8988T (cell line): ENCODE data around the gene NOL6.
"Not testable (repeated sequence)": the region's sequence is repeated elsewhere in the genome, so short reads cannot be mapped to it uniquely, and the experiment has no call there.

ENCODE experiments used
- DNase-seq: peaks from one replicate; pipeline ENCODE4 v3.0.0; 2011

Gene NOL6

GRCh38 chr9:33469891-33470290 lies 3.8 kb downstream of the NOL6 start:
- no peak for DNase-seq

DNA sequence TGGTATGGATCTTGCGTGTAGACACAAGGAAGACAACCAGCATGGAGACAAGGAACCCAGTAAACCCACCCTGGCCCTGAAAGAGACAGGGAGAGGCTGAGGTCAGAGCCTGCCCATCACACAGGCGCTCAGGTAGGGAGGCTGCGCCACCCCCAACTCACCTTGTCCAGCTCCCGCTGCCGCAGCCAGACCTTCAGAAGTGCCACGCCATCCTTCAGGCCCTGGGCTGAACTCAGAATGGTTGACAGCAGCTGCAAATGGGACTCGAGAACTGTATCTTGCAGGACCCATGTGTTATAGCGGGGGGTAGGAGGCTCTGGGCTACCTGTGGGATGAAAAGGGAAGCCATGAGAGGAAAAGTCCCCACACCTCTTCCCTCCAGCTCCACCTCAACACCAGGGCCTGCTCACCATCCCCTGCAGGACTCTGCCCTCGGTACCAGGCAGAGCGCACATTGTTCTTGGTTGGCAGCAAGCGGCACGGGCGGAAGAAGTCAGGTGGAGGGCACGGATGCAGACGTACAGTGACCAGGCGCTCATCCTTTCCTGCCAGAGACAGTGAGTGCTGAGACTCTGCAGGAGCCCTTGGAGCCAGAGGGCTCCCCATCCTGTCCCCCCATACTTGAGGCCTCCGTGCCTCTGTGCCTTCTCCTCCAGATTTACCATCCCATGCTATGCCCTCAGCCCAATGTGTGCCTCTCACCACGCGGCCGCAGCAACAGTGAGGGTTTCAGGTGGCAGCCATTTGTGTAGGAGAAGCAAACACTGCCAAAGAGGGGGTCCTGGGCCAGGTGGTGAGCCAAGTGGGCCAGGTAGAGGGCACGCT lies 4.7 kb downstream of the NOL6 start:
- DNase-seq = no peak

GRCh38 chr9:33468215-33468730 lies 5.5 kb downstream of the NOL6 start:
- peak; percentile 9 for DNase-seq

DNA sequence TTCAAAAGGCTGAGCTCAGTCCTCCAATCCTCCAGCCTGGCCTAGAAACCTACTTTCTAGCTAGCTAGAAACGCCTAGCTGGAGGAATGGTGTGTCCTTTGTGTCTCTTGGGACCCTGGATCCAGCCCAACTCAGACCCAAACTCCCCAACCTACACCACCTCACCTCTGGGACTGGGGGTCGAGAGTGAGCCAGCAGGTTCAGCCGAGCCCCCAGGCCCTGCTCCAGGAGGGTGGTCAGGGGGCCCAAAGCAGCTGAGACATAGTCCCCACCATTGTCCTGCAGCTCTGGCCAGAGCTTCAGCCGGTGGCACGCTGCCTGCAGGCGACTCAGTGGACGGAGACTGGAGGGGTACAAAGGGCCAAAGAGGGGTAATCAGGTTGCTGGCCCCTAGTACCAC lies 6.2 kb downstream of the NOL6 start:
- DNase-seq = peak; percentile 7

DNA sequence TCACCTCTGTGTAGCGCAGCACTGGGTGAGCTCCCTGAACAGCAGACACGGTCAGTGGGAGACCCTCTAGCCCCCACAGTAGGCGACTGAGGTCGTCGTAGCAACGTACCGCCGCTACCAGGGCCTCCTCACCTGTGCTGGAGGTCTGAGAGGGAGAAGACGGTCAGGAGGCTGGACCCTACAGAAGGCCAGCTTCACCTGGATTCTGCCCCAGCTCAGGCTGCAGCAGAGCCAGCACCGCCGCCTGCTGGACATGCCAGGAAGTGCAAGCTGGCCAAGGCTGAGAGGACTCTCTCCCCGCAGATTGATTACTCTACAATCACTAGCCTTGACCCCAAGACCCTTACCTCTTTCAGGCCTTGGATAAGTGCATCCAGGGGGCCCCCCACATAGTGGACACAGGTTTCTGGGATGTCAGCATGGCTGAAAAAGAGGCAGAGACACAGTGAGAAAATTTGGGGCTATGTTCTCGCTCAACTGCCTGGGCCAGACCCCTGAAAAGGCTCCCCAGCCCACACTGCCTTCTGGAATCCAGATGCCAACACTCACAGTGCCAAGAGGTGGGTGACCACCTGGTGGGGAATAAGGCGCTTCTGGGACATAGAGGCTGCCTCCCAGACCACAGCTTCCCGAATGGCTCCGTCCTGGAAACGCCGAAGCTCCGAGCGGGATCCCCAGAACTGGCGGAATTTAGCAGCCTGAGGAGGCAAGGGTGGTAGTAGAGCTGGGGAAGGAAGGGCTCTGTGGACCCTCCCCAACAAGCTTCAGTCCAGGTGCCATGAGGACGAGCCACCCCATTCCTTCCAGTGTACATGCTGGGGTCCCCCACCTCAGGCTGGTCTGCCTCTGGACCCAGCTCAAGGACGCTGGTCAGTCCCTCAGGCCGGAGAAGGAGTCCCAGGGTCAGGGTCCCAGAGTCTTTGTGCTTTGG lies 6.9 kb downstream of the NOL6 start:
- DNase-seq = peak; percentile 84

- DNase-seq = peak; percentile 7
Measured at GRCh38 chr9:33465596-33466564, 7.8 kb downstream of the NOL6 start.

GRCh38 chr9:33465096-33465495 lies 8.6 kb downstream of the NOL6 start:
- peak; percentile 4 for DNase-seq

DNA sequence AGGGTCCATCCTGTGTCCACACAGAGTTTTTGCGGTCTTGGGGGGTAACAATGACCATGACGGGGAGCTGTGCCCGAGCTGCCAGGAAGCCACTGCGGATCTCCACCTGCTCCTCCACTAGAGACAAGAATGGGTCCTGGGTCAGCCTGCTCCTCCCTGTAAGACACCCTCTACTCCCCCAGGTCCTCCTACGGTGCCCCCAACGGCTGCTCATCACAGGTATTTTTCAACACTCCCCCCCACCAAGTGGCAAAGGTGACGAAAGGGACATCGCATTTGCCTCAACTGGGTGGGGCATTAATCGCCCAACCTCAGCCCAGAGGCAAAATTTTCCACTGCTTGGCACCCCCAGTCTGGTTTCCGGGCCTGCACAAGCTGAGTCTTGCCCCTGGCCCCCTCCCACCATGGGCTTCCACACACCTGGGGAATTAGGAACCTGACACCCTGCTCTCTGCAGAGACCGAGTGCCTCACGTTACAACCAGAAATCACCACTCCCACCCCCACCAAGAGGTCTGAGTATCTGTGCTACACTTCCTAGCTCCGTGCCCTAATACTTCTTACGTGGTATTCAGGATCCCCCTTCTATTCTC lies 9.6 kb downstream of the NOL6 start:
- DNase-seq = peak; percentile 2

- peak; percentile 3 for DNase-seq
Measured at GRCh38 chr9:33463151-33463550, 10.6 kb downstream of the NOL6 start.

GRCh38 chr9:33461492-33461891 lies 12.2 kb downstream of the NOL6 start:
- DNase-seq = no peak

GRCh38 chr9:33460854-33461253 lies 12.9 kb downstream of the NOL6 start:
- DNase-seq = no peak

DNA sequence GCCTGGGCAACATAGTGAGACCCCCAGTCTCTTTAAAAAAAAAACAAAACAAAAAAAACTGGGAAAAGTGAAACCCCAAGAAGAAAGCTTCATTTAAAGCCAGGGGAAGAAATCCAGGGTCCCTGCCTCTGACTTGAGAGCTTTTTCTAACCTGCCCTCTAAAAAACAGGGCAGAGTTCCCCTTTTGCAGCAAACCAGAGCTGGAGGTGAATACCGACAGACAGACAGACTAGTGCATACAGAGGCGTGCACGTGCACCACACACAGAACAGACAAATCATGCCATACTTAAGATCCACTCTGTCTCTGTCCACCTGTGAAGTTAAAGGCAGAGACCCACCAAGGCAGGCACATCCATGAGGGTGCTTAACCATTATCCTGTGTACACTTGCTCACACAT lies 14.6 kb downstream of the NOL6 start:
- no peak for DNase-seq

GRCh38 chr9:33458444-33458843 lies 15.3 kb downstream of the NOL6 start:
- peak; percentile 57 for DNase-seq

- DNase-seq = no peak
Measured at GRCh38 chr9:33455945-33456344, 17.8 kb downstream of the NOL6 start.

DNA sequence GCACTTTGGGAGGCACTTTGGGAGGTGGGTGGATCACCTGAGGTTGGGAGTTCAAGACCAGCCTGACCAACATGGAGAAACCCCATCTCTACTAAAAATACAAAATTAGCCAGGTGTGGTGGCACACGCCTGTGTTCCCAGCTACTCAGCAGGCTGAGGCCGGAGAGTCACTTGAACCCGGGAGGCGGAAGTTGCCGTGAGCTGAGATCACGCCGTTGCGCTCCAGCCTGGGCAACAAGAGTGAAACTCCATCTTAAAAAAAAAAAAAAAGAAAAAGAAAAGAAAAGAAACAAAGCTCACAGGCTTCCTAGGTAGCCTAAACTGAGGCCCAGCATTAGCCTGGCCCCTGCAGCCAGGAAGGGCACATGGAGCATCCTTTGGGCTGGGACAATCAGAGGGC lies 18.3 kb downstream of the NOL6 start:
- not testable (repeated sequence) for DNase-seq

DNA sequence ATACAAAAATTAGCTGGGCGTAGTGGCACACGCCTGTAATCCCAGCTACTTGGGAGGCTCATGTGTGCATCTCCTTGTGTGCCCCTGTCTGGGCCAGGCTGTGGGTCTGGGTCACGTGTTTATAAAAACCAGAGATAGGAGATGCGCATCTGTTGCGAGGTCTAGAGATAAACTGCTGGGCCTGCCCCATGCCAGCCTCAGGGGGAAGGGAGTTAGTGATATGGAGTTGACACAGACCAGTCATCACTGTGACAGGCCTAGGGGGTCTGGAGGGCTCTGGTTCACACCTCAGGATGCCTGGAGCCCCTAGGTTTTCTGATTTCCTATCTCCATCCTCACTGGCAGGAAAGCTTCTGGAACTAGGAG lies 19.1 kb downstream of the NOL6 start:
- DNase-seq = not testable (repeated sequence)

DNA sequence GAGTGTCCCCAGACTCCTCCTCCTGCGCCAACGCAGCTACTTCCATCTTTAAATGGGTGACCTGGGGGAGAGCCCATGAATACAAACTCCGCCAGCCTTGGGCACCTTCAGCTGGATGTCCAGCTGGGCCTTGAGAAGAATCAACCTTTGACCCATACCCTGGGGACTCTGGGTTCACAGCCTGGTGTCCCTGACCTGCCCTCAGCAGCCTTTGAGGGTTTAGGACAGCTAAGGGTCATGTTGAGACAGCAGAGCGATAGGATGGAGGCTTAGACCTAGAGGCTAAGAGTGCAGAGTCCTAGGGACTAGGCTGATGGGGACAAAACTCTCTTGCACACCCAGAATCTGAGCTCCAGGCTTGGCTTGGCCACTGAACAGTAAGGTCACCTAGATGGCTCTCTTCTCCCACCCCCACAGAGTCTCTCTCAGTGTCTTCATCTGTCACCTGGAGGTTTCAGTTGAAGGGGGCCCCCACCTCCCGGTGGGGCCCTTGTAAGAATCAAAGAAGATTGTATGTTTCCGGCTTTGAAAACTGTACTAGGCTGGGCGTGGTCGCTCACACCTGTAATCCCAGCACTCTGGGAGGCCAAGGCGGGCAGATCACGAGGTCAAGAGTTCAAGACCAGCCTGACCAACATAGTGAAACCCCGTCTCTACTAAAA lies 19.6 kb downstream of the NOL6 start:
- DNase-seq = no peak

DNA sequence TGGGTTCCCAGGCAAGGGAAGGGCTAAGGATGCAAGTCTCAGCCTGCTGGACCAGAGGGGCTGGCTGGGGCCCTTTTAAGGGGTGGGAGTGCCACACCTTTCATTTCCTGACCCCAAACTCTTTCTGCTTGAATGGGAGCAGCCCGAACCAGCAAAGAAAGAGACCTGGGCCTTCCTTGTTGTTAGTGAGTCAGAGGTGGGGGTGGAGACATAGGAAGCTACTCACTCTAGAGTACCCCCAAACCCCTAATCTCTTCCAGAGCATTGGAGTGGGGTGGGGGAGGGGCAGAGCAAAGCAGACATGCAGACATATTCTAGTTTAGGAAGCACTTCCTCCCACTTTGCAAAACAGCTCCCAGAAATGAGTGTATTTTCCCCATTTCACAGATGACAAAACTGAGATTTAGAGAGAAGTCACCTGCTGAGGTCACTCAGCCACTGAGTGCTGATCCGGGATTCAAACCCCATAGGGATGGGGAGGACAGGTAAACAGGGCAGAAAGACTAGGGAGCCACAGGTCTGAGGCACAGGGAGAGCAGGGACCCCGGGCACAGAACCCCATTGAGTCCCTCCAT lies 20.4 kb downstream of the NOL6 start:
- no peak for DNase-seq

DNA sequence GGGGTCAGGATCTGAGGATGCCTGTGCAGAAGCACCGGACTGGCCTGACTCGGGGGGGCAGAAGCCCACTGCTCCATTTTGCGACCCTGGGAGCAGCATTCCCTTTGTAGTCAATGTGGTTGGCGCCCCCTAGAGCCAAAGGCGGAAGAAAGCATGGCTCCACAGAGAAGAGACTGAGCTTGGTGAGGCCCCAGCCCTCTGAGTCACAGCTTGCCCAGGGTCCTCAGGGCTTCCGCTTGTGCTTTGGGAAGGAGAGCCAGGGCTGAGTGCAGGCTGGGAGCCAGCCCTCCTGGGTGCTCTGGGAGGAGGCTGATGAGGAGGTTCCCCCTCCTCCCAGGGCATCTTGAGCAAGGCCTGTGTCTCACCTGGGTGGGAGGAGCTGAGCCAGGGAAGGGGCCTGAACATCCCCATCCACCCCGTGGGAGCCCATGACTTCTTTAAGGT lies 20.9 kb downstream of the NOL6 start:
- DNase-seq = peak; percentile 85

DNA sequence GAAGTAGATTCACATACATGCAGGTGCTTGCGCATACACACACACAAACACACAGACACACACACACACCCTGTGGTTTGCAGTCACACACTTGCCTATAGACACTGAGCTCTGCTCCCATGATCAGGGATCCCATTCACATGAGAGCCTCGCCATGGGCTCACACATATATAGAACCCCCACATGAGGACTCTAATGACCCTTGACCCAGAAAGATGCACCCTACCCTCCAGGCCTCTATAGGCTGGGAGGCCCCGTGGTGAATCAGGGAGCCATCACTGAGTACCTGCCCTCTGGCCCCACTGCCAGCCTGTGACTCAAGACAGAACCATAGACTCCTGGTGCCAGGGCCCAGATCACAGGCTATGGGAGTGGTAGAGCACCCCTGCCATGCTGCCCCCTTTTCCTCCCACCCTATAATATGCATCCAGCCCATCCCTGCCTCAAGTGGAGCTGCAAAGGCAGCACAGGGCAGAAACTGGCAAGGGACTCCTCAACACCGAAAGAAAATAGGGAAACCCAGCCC lies 23.0 kb downstream of the NOL6 start:
- no peak for DNase-seq

DNA sequence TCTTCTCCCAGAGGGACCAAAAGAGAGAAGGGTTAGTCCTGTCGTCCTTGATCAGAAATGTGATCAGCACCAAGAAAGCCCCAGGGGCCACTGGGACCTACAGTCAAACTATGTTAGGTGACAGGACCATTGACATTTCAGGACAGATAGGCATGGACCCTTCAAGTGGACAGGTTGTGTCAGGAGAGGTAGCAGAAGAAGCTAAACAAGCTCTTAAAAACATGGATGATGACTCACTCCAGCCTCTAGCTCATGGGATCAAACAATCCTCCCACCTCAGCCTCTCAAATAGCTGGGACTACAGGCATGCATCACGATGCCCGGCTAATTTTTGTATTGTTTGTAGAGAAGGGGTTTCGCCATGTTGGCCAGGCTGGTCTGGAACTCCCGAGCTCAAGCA lies 24.0 kb downstream of the NOL6 start:
- no peak for DNase-seq
